Measurements from ENCODE around the gene ATP6V0A1.
"Not testable (repeated sequence)": the region's sequence is repeated elsewhere in the genome, so short reads cannot be mapped to it uniquely, and the experiment has no call there.

The ATP6V0A1 gene

GRCh38 chr17:42555961-42556617 lies 97.4 kb downstream of the ATP6V0A1 start:
- H3K4me1 ChIP-seq (ENCODE audit: control insufficient read depth, insufficient read depth, low read length) = peaks cover 13% of the 10 kb centered on the region
- not testable (repeated sequence) for H3K27me3 ChIP-seq (ENCODE audit: control insufficient read depth, insufficient read depth, low read length); H3K27ac ChIP-seq (ENCODE audit: low read depth, low read length); H3K4me3 ChIP-seq (ENCODE audit: low read length); H3K36me3 ChIP-seq (ENCODE audit: control insufficient read depth, insufficient read depth, low read length); H3K9ac ChIP-seq (ENCODE audit: low read length)

- Histone ChIP-seq H3K9ac (ENCODE audit: low read length) (no peak overlapping the region), H3K27me3 (ENCODE audit: control insufficient read depth, insufficient read depth, low read length) (no peaks in the 10 kb centered on the region), H3K4me3 (ENCODE audit: low read length) (no peak overlapping the region), H3K4me1 (ENCODE audit: control insufficient read depth, insufficient read depth, low read length) (peaks cover 21% of the 10 kb centered on the region), H3K27ac (ENCODE audit: low read depth, low read length) (no peak overlapping the region), H3K36me3 (ENCODE audit: control insufficient read depth, insufficient read depth, low read length) (peaks cover 5% of the 10 kb centered on the region)
These were observed 100.4 kb downstream of the ATP6V0A1 start for GRCh38 chr17:42559075-42559474.

- H3K4me1 ChIP-seq (ENCODE audit: control insufficient read depth, insufficient read depth, low read length) = peaks cover 19% of the 10 kb centered on the region
- H3K36me3 ChIP-seq (ENCODE audit: control insufficient read depth, insufficient read depth, low read length) = peaks cover 7% of the 10 kb centered on the region
- no peak overlapping the region for H3K4me3 ChIP-seq (ENCODE audit: low read length)
- H3K9ac ChIP-seq (ENCODE audit: low read length) = no peak overlapping the region
- no peaks in the 10 kb centered on the region for H3K27me3 ChIP-seq (ENCODE audit: control insufficient read depth, insufficient read depth, low read length)
- H3K27ac ChIP-seq (ENCODE audit: low read depth, low read length) = no peak overlapping the region
These were observed 101.6 kb downstream of the ATP6V0A1 start for GRCh38 chr17:42560246-42560645.

GRCh38 chr17:42561897-42562387 lies 103.3 kb downstream of the ATP6V0A1 start, which contains the start of gene COASY:
Gene COASY (plus strand): TSS chr17:42562148. CDS start chr17:42562623, 475 bp downstream.
- peaks cover 21% of the 10 kb centered on the region for H3K4me1 ChIP-seq (ENCODE audit: control insufficient read depth, insufficient read depth, low read length)
- H3K9ac ChIP-seq (ENCODE audit: low read length) = peak within 1 kb of the TSS; percentile 12
- H3K4me3 ChIP-seq (ENCODE audit: low read length) = peak within 1 kb of the TSS; percentile 97

GRCh38 chr17:42562388-42563142 lies 103.9 kb downstream of the ATP6V0A1 start:
- Histone ChIP-seq H3K4me1 (ENCODE audit: control insufficient read depth, insufficient read depth, low read length) (peaks cover 23% of the 10 kb centered on the region), H3K27me3 (ENCODE audit: control insufficient read depth, insufficient read depth, low read length) (no peaks in the 10 kb centered on the region), H3K4me3 (ENCODE audit: low read length) (peak overlapping the region; percentile 97), H3K27ac (ENCODE audit: low read depth, low read length) (peak overlapping the region; percentile 61), H3K9ac (ENCODE audit: low read length) (peak overlapping the region; percentile 12), H3K36me3 (ENCODE audit: control insufficient read depth, insufficient read depth, low read length) (peaks cover 14% of the 10 kb centered on the region)

More at GRCh38 chr17:42561897-42562387, 103.3 kb downstream of the ATP6V0A1 start, which contains the start of gene COASY:
- peak within 1 kb of the TSS; percentile 61 for H3K27ac ChIP-seq (ENCODE audit: low read depth, low read length)
- H3K27me3 ChIP-seq (ENCODE audit: control insufficient read depth, insufficient read depth, low read length) = no peaks in the 10 kb centered on the region
- H3K36me3 ChIP-seq (ENCODE audit: control insufficient read depth, insufficient read depth, low read length) = peaks cover 14% of the 10 kb centered on the region

GRCh38 chr17:42563143-42563509 lies 104.4 kb downstream of the ATP6V0A1 start:
- no peak overlapping the region for H3K27ac ChIP-seq (ENCODE audit: low read depth, low read length)

GRCh38 chr17:42563543-42563942 lies 104.9 kb downstream of the ATP6V0A1 start:
- Histone ChIP-seq H3K9ac (ENCODE audit: low read length) (no peak overlapping the region), H3K36me3 (ENCODE audit: control insufficient read depth, insufficient read depth, low read length) (peaks cover 17% of the 10 kb centered on the region), H3K27me3 (ENCODE audit: control insufficient read depth, insufficient read depth, low read length) (no peaks in the 10 kb centered on the region), H3K27ac (ENCODE audit: low read depth, low read length) (no peak overlapping the region), H3K4me1 (ENCODE audit: control insufficient read depth, insufficient read depth, low read length) (peaks cover 24% of the 10 kb centered on the region), H3K4me3 (ENCODE audit: low read length) (peak overlapping the region; percentile 97)

More at GRCh38 chr17:42563143-42563509, 104.4 kb downstream of the ATP6V0A1 start:
- H3K27me3 ChIP-seq (ENCODE audit: control insufficient read depth, insufficient read depth, low read length) = no peaks in the 10 kb centered on the region
- peaks cover 14% of the 10 kb centered on the region for H3K36me3 ChIP-seq (ENCODE audit: control insufficient read depth, insufficient read depth, low read length)
- H3K9ac ChIP-seq (ENCODE audit: low read length) = peak overlapping the region; percentile 12
- H3K4me3 ChIP-seq (ENCODE audit: low read length) = peak overlapping the region; percentile 97
- H3K4me1 ChIP-seq (ENCODE audit: control insufficient read depth, insufficient read depth, low read length) = peaks cover 24% of the 10 kb centered on the region

- Histone ChIP-seq H3K27ac (ENCODE audit: low read depth, low read length) (no peak overlapping the region), H3K36me3 (ENCODE audit: control insufficient read depth, insufficient read depth, low read length) (peaks cover 21% of the 10 kb centered on the region), H3K27me3 (ENCODE audit: control insufficient read depth, insufficient read depth, low read length) (no peaks in the 10 kb centered on the region), H3K4me3 (ENCODE audit: low read length) (no peak overlapping the region), H3K9ac (ENCODE audit: low read length) (no peak overlapping the region), H3K4me1 (ENCODE audit: control insufficient read depth, insufficient read depth, low read length) (peaks cover 24% of the 10 kb centered on the region)
These were observed 105.3 kb downstream of the ATP6V0A1 start for GRCh38 chr17:42563950-42564349.

GRCh38 chr17:42564815-42565522 lies 106.3 kb downstream of the ATP6V0A1 start:
- Histone ChIP-seq H3K36me3 (ENCODE audit: control insufficient read depth, insufficient read depth, low read length) (peaks cover 30% of the 10 kb centered on the region), H3K27ac (ENCODE audit: low read depth, low read length) (no peak overlapping the region), H3K4me1 (ENCODE audit: control insufficient read depth, insufficient read depth, low read length) (peaks cover 24% of the 10 kb centered on the region), H3K27me3 (ENCODE audit: control insufficient read depth, insufficient read depth, low read length) (no peaks in the 10 kb centered on the region), H3K4me3 (ENCODE audit: low read length) (no peak overlapping the region), H3K9ac (ENCODE audit: low read length) (no peak overlapping the region)

- H3K27me3 ChIP-seq (ENCODE audit: control insufficient read depth, insufficient read depth, low read length) = no peaks in the 10 kb centered on the region
- H3K4me1 ChIP-seq (ENCODE audit: control insufficient read depth, insufficient read depth, low read length) = peaks cover 24% of the 10 kb centered on the region
- H3K9ac ChIP-seq (ENCODE audit: low read length) = no peak overlapping the region
- no peak overlapping the region for H3K27ac ChIP-seq (ENCODE audit: low read depth, low read length)
- peaks cover 34% of the 10 kb centered on the region for H3K36me3 ChIP-seq (ENCODE audit: control insufficient read depth, insufficient read depth, low read length)
- no peak overlapping the region for H3K4me3 ChIP-seq (ENCODE audit: low read length)
These were observed 107.0 kb downstream of the ATP6V0A1 start for GRCh38 chr17:42565523-42566214.

GRCh38 chr17:42566215-42566882 lies 107.7 kb downstream of the ATP6V0A1 start:
- peaks cover 35% of the 10 kb centered on the region for H3K36me3 ChIP-seq (ENCODE audit: control insufficient read depth, insufficient read depth, low read length)
- H3K9ac ChIP-seq (ENCODE audit: low read length) = no peak overlapping the region
- H3K27me3 ChIP-seq (ENCODE audit: control insufficient read depth, insufficient read depth, low read length) = no peaks in the 10 kb centered on the region
- H3K4me3 ChIP-seq (ENCODE audit: low read length) = peak overlapping the region; percentile 89
- peaks cover 23% of the 10 kb centered on the region for H3K4me1 ChIP-seq (ENCODE audit: control insufficient read depth, insufficient read depth, low read length)
- peak overlapping the region; percentile 88 for H3K27ac ChIP-seq (ENCODE audit: low read depth, low read length)

Data from rectal smooth muscle tissue (tissue), 1 donor.